ENCODE results near the gene KRTAP9-9. TPM values are rescaled to one million over a fixed set of nuclear protein-coding genes. Genes with fewer than 3 reads are reported as not detected.
"Not testable (repeated sequence)": the region's sequence is repeated elsewhere in the genome, so short reads cannot be mapped to it uniquely, and the experiment has no call there.

KRTAP9-9 gene
- total and polyA plus RNA-seq, 2 of the 8 experiments (the other 6 are each of a cell fraction or from before 2014, with no cell fraction given) = not detected

- H2BK5ac ChIP-seq (ENCODE audit: low read depth, low read length); H3K14ac ChIP-seq (ENCODE audit: insufficient read length); H4K5ac ChIP-seq (ENCODE audit: insufficient read length, low read depth, low read length); H2AK5ac ChIP-seq (ENCODE audit: low read depth, low read length); H2BK12ac ChIP-seq (ENCODE audit: low read depth, low read length); H3K79me1 ChIP-seq (ENCODE audit: low read depth, low read length); H3K27ac ChIP-seq (ENCODE audit: low read depth, low read length); H3K4me3 ChIP-seq (ENCODE audit: extremely low read depth in 1 of 4, insufficient read depth in 2 of 4, low read depth in 3 of 4, low read length in 4 of 4); H3K79me2 ChIP-seq (ENCODE audit: control insufficient read depth in 1 of 2, insufficient read depth in 2 of 2, low read length in 2 of 2); H3K27me3 ChIP-seq (replicated peaks in 1 of 4; ENCODE audit: control insufficient read depth in 3 of 4, extremely low read depth in 1 of 4, insufficient read depth in 3 of 4, low read length in 3 of 4); H3K9ac ChIP-seq (replicated peaks in 1 of 4; ENCODE audit: extremely low read depth in 1 of 4, low read depth in 3 of 4, low read length in 3 of 4); H3K23ac ChIP-seq (ENCODE audit: insufficient read length); H3K4me2 ChIP-seq (ENCODE audit: insufficient read depth in 1 of 2, low read depth in 2 of 2, low read length in 2 of 2); H3K36me3 ChIP-seq (ENCODE audit: control insufficient read depth in 2 of 4, insufficient read depth in 4 of 4, low read length in 3 of 4); POLR2A ChIA-PET (ENCODE audit: partially characterized antibody); H3K18ac ChIP-seq (ENCODE audit: extremely low read depth, low read length); H3K56ac ChIP-seq (replicated peaks; ENCODE audit: insufficient read length, low read depth, low read length); H3K4ac ChIP-seq (replicated peaks; ENCODE audit: insufficient read length, low read depth, low read length); H2BK15ac ChIP-seq (ENCODE audit: low read length); H4K20me1 ChIP-seq (replicated peaks in 1 of 2; ENCODE audit: control insufficient read depth in 1 of 2, insufficient read depth in 2 of 2, low read length in 2 of 2); H4K91ac ChIP-seq (replicated peaks; ENCODE audit: insufficient read length, low read length); H2AFZ ChIP-seq (ENCODE audit: low read length); H2BK20ac ChIP-seq (ENCODE audit: low read length); H2BK120ac ChIP-seq (replicated peaks; ENCODE audit: low read depth, low read length); CTCF ChIA-PET (ENCODE audit: partially characterized antibody); H3K23me2 ChIP-seq (ENCODE audit: low read depth, low read length); H3K4me1 ChIP-seq (replicated peaks in 1 of 4; ENCODE audit: control insufficient read depth in 3 of 4, insufficient read depth in 4 of 4, low read length in 3 of 4); H4K8ac ChIP-seq (ENCODE audit: extremely low read depth, insufficient read depth, low read length); FAIRE-seq; DNase-seq (ENCODE audit: low read depth in 1 of 2, low spot score in 2 of 2); H3K9me3 ChIP-seq (ENCODE audit: insufficient read depth in 2 of 2, low read depth in 1 of 2, low read length in 1 of 2): not testable (repeated sequence)
- 93% methylated on average over 3 of the region's 3 CpGs; no CpG with 5 or more reads in 1 of the 2 experiments for WGBS, 2 experiments (ENCODE audit: extremely low coverage in 1 of 2, insufficient coverage in 1 of 2, insufficient read length in 1 of 2, insufficient replicate concordance in 2 of 2, low coverage in 1 of 2, low lambda C conversion rate in 2 of 2, missing lambda C conversion rate in 1 of 2)
These were observed 17.2 kb upstream of the KRTAP9-9 start, which contains the start of gene KRTAP9-8 for GRCh38 chr17:41237949-41238437. KRTAP9-8 (plus strand) TSS chr17:41237999; CDS start chr17:41238052, 53 bp downstream.

Measured in H1 (cell line).